Activated CD8-positive, alpha-beta memory T cell treated with anti-CD3 and anti-CD28 coated beads for 36 hours (primary cell): ENCODE data around the gene ABTB2. TPM values are rescaled to one million over a fixed set of nuclear protein-coding genes. Genes with fewer than 3 reads are reported as not detected.

Experiments
- CTCF ChIA-PET: fragments of 350-600 bp; sonication (Branson Sonifier 250); formaldehyde crosslinking; loops from one replicate; lab custom pipeline; 2021; ENCODE audit warnings: antibody characterized with exemption; lab: Charles Lee
- POLR2A ChIA-PET: fragments of 350-600 bp; sonication (Branson Sonifier 250); formaldehyde crosslinking; loops from one replicate; lab custom pipeline; 2021; ENCODE audit warnings: antibody characterized with exemption; lab: Charles Lee
- total RNA-seq, 2 experiments: library from RNA; stranded (reverse); gene quantifications; one replicate each; pipeline ENCODE4 v1.2.3, GENCODE V29; 2021

Gene ABTB2
- total RNA-seq, 2 experiments from 2014 or later, result 6.1 to 6.2 TPM

DNA sequence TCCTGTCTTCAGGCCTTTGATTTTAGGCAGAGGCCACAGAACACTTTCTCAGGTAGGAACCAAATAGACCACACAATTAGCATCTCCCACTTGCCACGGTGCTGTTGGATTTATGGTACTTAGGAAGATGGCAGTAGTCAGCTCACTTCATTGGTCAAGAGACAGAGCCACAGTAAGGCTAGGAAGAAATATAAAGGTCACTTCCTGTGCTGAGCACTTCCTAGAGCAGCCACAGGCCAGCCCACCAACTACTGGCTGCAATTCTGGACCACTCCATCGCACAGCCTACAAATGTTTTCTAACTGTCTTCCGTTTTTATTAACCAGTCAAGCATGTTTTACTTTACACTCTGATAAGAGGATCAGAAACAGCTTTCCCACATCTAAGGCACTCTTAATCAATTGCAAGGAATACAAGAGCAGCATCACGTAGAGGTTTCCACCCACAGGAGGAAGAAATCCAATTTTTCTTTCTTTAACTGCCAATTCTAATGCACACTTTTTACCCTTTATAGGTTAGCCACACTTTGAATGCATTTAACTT, 54.7 kb downstream of the ABTB2 start:
- ChIA-PET POLR2A (no interaction called here), CTCF (no interaction called here)

DNA sequence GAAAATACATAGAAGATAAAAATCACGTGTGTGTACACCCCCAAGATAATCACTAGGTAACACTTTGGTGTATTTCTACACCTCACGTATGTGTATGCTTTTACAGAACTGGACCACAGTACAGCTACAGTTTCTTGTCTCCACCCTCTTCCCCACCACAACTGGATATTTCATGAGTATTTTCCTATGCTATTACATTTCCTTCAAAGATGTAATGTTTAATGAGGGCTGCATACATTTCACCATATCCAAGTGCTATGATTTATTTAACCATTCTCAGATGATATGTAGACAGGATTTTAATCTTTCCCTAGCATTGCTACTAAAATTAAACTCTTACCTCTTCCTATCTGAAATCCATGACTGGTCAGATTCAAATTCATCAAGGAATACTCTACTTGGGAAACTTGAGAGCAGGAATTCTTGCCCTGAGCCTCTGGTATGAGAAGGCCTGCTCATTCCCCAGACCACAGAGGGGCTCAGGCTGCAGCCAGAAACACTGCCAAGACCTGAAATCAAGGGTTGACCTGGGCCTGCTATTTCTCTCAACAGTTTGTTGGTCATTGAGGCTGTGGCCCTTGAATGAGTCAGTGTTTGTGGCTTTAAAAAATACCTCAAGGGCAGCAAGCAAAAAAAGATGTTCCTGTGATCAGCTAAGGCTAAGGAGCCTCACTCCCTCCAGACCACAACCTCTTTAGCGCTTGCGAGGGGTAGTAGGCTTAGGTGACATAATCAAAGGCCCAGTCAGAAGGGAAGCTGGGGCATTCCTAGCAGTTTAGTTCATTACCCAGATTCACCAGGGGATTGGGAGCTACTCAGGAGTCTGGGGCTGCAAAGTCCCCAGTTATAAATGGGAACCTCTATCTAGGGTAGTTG, 55.5 kb downstream of the ABTB2 start:
- ChIA-PET POLR2A (no interaction called here), CTCF (no interaction called here)

DNA sequence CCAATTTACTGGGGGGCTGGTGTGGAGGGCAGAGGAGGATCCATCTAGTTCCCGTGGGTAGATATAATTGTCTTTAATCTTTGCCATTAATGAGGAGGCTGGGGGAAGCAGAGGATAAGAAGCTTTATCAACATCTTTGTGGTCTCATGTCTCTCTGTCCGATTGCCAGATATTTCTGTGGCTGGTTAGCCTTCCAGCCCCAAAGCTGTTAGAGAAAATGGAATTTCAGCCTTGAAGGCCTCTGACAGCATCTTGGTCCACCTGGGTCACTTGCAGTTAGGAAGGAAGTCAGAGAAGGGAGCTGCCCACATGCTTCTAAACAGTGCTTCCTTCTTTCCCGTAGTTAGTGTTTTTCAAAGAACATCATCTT, 56.9 kb downstream of the ABTB2 start:
- ChIA-PET POLR2A (no interaction called here), CTCF (interaction anchor here (2.2 kb wide), 1 partner anchor 127 kb away, joined by 4 read pairs; no protein-coding TSS in a partner anchor)

DNA sequence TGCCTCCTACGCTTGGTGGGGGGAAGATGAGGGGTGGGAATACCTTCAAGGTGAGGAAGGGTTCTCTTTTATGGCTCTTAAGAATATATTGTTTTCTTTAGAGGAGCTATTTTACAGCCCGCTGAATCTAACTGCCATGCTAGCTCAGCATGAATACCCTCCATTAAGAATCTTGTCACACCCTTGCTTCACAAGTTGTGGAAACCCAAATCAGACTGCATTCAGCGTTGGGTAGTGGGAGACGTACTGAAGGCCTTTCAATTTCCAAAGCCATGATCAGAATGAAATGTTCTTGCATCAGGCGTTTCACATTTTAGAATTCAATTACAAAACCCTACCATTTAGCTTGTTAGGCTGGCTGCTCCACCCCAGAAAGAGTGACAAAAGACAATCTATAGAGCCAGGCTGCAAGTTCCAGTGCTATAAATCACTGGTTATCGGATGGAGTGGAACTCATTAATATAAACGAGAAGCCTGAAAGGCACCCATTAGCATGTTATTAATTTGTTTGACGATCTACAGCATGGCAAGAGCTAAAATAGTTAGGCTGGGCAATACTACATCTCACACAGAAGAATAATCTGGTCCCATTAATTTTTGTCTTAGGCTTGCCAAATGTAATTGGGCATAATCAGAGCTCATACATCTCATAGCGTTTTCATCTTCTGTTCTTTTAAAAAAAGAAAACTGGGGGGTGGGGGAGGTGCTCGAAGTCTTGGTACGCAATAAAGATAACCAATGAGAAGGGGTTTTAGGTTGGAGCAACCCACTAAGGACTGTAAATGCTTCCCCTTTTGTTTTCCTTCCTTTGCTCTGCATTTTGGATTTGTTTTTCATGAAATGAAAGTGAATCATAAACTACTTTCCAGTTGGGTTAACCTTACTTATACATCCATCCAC, 57.5 kb downstream of the ABTB2 start:
- POLR2A ChIA-PET, result no interaction called here
- CTCF ChIA-PET, result interaction anchor here (0.6 to 2.2 kb wide), 2 partner anchors 60 to 126 kb away, joined by 3 to 4 read pairs; no protein-coding TSS in a partner anchor

DNA sequence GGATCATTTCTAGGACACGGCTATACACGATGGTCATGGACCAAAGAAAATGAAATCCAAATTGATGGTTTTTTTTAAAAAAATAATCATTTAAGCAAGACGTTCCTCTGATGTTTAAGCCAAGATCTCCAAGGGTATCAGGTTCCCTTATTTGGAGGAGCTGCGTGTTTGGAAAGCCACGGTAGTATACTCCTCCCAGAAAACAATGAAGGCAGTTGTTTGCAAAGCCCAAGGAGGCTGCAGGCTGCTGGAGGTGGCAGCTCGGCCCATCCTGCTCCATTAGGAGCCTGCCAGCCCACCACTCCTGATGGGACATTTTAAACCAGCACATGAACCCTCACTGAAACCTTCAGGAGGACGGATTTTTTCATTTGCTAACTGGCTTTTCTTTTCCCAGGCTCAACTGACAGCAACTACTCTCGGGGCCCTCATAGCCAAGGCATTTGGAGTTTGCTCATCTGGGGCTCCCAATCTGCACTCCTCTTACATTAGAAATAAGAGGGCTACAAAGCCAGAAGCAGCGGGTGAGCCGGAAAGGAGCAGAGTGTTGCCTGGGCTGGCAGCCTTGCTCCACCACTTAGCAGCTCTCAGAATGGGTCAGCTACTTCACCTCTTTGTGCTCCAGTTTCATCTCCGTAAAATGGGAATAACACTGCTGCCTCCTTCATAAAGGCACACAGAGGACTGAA, 58.4 kb downstream of the ABTB2 start:
- ChIA-PET CTCF (interaction anchor here (0.6 to 2.2 kb wide), 2 partner anchors 125 to 336 kb away, joined by 3 to 4 read pairs; no protein-coding TSS in a partner anchor), POLR2A (no interaction called here)

DNA sequence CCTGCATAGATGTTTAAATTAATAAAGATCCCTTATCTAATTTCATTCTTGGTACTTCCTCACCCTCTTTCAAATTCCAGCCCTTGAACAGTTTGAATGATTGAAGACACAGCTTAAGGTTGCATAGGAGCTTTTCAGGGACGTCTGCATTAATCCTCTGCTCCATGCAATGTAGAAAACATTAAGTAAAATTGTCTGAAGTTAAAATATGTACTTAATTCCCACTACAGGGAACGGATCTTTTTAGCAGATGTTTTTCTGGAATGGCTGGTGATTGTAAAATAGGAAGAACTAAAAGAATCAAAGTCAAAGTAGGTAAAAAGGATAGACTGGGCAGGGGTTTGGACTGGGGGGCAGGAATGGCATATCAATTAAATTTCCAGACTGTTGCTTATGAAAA, 58.9 kb downstream of the ABTB2 start:
- CTCF ChIA-PET, result interaction anchor here (0.6 kb wide), 1 partner anchor 337 kb away, joined by 3 read pairs; no protein-coding TSS in a partner anchor
- POLR2A ChIA-PET, result no interaction called here

DNA sequence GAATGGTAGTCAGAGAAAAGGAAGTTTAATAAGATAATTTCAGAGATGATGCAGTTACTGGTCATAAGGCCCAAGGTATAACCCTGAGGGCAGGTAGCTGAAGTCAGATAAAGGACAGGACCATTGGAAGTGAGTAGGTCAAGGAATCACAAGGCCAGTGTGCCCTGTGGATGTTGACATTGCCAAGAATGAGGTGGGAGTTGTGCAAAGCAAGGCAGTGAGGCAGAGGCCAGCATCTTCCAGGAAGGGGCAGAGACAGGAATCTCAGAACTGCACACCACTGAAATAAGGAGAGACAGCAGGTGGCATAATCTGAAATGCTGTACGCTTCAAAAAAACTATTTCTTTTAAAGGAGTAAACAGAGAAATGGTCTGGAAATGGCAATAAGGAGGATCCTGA, 61.4 kb downstream of the ABTB2 start:
- POLR2A ChIA-PET, result no interaction called here
- CTCF ChIA-PET, result no interaction called here

DNA sequence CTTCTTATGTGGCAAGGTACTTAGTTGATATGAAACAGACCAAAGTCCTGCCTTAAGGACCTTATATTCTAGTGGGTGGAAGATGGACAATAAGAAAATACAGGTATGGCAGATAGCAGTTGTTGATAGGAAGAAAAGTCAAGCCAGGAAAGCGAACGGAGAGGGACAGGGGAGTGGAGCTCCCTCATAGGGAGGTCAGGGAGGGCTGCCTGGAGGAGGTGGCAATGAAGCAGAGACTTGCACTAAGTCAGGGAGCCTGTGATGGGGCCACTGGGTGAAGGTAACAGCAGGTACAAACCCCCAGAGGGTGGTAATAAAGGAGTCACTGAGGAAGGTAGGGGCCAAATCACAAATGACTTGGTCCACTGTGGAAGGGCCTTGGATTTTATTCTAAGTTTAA, 65.3 kb downstream of the ABTB2 start:
- CTCF ChIA-PET, result no interaction called here
- POLR2A ChIA-PET, result no interaction called here

DNA sequence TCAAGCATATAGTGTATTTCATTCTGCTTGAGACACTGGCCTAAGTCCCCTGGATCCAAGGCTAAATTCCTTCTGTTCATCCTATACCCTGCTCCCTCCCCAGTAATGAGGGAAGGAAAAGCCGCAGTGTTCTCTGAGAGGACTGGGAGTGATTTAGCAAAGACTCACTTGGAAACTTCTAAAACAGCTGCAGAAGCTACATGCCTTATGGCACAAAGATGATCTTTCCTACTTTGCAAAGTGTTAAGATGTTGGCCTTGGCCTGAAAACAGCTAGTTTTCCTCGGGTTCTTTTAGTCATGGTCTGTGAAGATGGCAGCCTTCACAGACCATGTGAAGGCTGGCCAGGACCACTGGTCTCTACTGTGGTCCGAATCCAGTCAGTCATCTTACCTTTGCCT, 65.7 kb downstream of the ABTB2 start:
- ChIA-PET POLR2A (no interaction called here), CTCF (no interaction called here)

DNA sequence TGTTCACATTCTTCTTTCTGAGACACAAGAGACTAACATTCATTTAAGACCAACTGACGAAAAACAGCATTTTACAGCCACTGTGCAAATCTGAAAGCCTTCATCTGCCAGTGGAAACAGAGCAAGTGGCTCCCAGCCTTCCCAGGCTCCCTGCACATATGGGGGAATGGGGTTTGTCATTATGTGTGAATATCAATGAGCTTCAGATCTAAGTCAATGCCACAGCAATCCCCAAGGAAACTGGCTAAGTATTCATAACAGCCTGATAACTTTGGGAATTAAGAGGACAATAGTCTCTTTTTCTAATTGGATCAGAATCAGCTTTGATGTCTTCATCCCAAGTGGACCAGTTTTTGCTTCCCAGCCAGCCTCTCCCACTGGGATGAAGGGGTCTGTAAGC, 66.9 kb downstream of the ABTB2 start:
- POLR2A ChIA-PET, result no interaction called here
- CTCF ChIA-PET, result no interaction called here

DNA sequence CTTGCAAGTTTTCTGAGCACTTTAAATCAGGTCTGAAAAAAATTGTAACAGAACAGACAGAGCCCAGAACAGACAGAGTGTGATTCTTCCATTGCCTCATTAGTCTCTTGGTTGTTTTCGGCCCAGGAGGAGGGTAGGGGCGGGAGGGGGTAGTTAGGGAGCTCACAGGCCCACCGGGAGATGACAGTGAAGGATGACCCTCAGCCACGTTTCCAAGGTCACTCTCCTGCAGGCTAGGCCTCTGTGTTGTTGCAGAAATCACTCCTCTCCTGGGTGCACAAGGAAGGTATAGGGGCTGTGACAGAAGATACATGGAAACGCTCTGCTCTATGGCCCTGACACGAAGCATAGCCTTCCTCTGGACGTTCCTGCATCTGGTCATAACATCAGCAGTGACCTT, 69.3 kb downstream of the ABTB2 start:
- CTCF ChIA-PET, result no interaction called here
- POLR2A ChIA-PET, result no interaction called here

DNA sequence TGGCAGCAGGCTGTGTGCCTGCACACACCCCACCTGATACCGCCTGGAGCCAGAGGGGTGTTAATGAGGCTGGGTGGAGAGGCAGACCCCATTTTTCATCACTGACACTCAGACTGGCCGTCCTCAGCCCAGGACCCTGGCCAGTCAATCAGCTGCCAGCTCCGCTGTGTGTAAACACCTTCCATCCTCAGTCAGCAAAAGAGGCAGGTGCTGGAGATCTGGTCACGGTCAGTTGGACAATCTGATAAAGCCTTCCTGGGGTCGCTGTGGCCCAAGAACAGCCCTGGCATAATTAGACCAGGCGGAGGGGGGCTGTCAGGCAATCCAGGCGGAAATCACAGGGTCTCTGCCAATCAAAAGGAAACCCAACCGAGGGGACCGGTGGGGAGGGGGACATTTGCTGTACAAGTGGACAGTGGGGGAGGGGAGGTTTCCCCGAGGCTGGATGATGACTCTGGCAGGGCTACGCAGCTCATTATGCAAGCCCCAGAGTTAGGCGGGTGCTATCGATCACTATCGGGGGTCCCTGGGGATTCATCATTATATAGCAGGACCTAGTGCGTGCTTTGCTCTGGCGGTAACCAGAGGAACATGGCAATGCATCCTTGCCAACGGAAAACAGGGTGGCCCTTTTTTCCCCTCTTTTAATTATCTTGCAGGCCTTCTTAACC, 72.9 kb downstream of the ABTB2 start:
- POLR2A ChIA-PET, result no interaction called here
- CTCF ChIA-PET, result no interaction called here

DNA sequence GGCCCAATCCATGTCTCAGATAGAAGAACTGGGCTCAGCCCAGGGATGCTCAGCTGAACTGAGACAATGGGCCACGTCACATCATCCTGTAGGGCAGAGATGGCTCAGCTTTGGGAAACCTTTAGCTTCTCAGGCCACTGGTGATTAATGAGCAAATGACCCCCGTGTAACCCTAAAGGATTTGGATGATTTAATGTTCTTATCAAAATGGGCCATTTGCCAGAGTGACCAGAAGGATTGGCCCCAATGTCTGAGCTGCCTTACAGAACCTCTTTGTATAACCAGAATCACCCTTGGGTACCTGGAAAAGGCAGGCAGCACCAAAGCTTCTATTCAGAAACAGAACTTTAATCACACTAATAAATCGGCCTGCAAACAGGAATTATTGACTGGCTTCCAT, 73.7 kb downstream of the ABTB2 start:
- ChIA-PET CTCF (no interaction called here), POLR2A (no interaction called here)

DNA sequence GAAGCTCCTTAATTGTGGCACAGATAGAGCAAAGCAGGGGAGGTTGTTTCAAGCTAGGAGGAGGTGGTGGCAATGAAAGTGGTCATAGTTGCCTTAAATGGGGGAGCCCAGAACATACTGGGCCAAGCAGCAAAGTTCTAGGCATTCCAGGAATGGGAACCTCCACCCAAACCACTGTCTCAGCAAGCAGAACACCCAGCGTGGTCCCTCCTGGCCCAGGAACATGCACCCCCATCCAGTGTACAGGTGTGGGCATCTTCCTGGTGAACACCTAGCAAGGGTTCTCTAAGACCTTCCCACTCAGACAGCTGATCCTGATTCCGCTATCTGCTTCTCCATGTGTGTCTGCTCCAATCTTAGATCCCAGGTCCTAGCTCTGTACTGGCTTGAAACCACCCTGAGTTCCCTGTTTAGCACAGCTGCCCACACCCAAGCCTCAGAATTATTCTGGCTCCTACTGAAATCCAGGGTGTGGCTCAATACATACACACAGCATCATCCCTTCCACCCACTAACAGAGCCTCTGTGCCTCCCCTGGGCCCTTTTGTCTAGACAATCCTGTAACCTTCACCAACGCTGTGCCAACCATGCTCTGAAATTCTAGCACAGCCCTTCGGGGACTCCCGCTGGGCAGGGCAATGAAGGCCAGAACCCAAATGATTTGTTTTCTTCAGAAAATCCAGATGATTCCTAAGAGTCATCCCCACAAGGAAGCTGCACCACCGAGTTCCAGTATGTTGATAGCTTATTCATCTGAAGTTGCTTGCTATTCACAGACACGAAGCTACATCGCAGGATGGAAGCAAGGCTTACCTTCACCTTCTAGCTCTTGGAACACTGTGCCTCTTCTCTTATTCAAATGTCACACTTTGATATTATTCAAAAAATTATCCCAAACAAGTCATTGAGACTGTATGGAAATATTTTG, 76.6 kb downstream of the ABTB2 start:
- ChIA-PET POLR2A (no interaction called here), CTCF (interaction anchor here (1.8 kb wide), 1 partner anchor 100 kb away, joined by 4 read pairs; no protein-coding TSS in a partner anchor)

DNA sequence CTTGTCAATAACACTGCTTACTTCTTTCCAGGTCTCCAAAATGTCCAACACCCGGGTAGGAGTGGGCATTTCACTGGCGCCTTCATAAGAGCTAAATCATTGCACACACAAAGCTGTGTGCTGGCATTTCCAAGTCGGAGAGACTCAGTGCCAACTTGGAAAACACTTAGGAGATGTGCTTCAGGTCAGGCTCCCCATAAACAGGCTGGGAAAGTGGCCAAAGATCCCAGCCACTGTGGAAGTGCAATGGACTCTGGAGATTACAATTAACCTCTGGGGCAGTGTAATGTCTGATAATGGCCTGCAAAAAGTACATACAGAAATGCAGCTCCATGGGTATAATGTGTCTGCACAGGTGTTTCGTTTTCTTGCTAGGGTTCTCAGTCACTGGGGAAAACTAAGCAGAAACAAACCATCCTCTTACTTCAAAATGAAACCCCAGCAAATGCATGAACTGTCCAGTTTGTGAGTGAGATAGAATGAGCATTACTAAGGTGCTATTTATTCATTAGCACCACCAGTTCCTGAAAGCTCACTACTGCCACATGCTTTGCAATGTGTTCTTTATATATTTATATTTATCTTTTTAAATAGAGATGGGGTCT, 79.0 kb downstream of the ABTB2 start:
- POLR2A ChIA-PET, result no interaction called here
- CTCF ChIA-PET, result interaction anchor here (0.8 kb wide), 1 partner anchor 292 kb away, joined by 3 read pairs; no protein-coding TSS in a partner anchor

DNA sequence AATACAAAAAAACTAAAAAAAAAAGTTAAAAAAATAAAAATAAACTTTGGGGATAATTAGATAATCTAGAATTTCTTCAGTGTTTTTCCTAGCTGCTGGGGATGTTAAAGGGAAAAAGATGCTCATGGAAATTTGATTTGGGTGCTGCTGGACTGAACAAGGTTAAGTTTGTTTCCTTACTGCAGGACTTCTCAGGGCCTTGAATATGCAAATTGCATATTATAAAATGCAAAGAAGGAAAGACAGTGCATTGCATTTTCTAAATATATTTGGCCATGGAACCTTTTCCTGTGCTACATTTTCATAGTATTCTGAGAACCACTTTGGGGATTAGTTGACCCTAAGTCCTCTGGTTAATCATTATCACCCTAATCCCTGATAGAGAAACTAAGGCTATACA, 79.6 kb downstream of the ABTB2 start:
- ChIA-PET CTCF (no interaction called here), POLR2A (no interaction called here)

DNA sequence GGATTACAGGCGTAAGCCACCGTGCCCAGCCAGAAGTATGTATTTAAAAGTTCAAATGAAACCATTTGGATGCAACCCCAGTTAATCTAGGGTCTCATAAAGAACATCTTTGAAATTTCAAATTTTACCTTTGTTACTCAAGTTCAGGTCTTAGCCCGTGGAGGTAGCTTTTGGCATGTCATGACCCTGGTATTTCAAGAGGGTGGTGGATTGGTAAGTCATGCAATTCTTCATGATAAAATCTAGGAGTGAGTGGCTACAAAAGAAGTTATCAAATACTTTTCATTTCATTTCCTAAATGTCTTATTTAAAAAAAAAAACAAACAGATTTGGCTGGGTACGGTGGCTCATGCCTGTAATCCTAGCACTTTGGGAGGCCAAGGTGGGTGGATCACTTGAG, 80.6 kb downstream of the ABTB2 start:
- POLR2A ChIA-PET, result no interaction called here
- CTCF ChIA-PET, result no interaction called here
